Renal pelvis (tissue), 4 donors: Measurements from ENCODE around the gene FGD5. TPM values are rescaled to one million over a fixed set of nuclear protein-coding genes. Genes with fewer than 3 reads are reported as not detected.

Experiments used
- DNase-seq: peaks from one replicate; pipeline ENCODE4 v3.0.0-alpha.2; 2013
- polyA plus RNA-seq, 3 donors: library from polyadenylated mRNA; unstranded; fragments of 120-200 nt; gene quantifications; one replicate each; pipeline ENCODE4 v1.2.1, GENCODE V29; 2013; ENCODE audit not compliant: insufficient read length in 3 of 3

FGD5 gene
- polyA plus RNA-seq, 3 donors: 20.2 to 25.5 (median 23.9) TPM

DNA sequence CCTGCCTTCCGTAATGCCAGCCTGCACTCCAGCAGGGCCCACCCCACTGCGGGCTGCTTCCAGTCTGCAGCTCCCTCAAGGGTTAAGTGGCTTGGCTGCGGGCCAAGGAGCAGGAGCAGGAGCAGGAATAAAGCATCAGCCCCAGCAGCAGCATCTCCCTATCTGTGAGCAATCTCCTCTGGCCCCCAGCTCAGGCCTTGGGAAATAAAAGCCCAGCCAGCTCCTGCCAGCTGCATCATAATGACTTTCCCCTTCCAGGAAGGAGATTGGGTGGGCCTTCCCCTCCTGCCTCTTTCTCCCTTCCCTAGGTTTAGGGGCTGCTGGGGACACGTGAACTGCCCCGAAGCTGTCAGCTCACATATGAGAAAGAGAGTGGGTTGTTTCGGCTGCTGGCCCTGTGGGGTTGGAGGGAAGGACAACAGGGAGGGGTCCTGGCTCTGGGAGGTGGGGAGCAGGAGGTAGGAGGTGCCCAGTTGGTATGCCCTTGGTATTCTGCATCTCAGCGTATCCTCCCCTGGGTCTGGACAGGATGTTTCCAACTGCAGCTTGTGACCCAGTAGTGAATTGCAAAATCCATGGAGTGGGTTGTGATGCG, 34.6 kb upstream of the FGD5 start:
- no peak for DNase-seq

DNA sequence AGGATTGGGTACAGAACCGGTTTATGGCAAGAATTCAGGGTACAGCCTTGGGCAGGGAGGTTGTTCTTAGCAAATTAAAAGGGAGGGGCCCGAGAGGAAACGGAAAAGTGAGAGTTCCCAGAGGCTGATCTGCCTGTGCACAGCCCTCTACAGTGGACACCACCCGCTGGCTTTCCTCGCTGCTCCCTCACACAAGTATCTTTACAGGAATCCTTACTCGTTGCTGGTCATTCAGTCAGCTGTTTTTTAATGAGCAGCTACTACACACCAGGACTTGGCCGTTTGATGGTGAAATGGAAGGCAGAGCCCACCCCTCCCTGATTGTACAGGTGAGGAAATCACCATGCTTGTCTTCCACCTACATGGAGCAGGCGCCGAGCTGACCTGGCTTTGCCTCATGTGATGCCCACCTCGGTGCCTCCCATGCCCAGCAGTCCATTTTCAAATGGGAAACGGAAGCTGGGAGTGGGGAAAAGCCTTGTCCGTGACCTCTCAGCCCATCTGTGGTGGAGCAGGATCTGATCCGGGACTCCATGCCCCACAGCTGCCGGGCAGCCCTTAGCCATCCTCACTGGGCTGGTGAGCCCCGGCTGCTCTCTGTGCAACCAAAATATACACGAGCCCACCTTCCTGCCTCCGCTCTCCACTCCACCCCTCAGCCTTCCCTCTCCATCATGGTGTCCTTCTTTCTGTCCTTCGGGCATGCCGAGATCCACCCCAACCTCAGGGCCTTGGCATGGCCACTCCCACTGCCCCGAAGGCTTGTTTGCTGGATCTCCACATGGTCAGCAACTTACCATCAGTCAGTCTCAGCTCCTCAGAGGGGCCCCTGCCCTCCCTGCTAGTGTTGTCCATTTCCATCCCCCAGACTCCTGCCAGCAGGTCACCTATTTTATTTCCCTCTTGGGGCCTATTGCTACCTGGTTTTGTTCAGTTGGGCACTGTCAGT, 33.3 kb upstream of the FGD5 start:
- DNase-seq: no peak

DNA sequence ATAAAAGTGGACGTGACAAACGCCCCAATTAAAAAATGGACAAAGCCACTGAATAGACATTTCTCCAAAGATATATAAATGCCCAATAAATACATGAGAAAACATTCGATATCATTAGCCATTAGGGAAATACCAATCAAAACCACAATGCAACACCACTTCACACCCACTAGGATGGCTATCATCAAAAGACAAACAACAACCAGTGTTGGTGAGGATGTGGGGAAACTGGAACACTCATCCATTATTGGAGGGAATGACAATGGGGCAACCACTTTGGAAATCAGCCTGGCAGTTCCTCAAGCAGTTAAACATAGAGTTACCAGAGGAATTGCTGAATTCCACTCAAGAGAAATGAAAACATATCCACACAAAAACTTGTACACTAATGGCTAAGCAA, 32.4 kb upstream of the FGD5 start:
- DNase-seq: no peak

DNA sequence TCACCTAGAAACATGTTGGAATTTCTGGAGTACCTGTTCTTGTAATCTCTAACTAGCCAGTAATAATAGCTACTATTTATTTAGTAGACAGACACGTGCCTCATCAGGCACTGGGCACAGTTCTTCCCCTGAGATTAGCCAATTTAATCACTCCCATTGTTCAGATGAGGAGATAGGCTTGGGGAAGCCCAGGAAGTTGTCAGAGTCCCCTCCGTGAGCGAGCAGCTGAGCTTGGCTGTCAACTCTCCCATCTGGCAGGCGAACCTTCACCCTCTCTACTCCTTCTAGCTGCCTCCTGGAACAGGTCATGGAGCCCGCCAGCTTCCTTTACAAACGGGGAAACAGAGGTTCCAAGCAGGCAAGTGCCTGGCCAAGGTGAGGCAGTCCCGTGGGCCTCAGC, 31.1 kb upstream of the FGD5 start:
- no peak for DNase-seq

DNA sequence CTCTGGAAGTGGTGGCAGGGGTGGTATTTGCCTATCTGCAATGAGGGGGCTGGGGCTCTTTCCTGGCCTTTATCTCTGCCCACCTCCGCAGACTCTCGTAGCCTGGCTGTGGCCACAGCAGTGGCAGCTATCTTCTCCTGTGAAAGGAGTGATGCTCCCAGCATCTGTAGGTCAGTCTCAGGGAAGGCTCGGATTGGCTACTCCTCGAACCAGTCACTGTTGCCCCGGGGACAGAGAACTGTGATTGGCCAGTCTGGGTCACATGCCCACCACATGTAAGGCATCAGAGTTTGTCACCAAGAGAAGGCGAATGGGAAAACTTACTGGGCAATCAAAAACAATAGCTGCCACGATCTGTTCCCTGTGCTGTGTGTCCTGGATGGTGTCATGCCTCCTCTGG, 30.1 kb upstream of the FGD5 start:
- no peak for DNase-seq

DNA sequence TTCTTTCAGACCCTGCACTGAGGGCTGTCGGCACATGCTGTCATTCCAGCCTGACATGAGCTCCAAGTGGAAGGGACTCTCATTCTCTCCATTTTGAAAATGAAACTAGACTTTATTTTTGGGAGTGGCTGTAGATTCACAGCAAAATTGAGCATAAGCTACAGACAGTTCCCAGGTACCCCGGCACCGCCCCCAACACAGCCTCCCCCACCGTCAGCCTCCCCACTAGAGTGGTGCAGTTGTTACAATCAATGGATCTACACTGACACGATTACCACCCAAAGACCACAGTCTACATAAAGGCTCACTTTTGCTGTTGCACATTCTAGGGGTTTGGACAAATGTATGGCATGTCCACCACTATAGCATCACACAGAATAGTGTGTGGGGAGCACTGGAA, 29.5 kb upstream of the FGD5 start:
- no peak for DNase-seq

DNA sequence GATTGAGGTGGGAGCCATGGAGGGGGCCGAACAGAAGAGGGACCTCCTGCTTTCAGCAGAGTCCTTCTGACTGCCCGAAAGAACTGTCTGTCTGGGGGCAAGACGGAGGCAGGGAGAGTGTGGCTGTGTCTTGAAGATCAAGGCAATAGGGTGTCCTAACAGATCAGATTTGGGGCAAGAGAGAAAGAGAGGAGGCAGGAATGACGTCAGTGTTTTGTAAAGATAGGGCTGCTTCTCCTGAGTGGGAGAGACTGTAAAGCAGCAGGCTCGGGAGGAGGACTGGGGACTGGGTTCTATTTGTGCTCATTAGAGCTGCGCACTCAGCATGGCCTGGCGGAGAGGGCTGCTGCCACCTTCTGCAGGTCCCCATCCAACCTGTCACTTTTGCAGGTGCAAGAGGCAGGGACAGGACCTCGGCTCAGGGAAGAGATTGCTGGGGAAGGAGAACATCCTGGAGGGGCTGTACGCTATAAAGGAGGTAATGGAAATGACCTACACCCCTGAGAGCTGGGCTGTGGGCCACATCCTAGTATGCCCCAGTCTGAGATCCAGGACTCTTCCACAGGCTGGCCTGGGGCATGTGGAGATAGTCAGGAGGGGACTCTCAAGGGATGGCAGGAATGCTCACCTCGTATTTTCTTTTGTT, 29.0 kb upstream of the FGD5 start:
- no peak for DNase-seq

DNA sequence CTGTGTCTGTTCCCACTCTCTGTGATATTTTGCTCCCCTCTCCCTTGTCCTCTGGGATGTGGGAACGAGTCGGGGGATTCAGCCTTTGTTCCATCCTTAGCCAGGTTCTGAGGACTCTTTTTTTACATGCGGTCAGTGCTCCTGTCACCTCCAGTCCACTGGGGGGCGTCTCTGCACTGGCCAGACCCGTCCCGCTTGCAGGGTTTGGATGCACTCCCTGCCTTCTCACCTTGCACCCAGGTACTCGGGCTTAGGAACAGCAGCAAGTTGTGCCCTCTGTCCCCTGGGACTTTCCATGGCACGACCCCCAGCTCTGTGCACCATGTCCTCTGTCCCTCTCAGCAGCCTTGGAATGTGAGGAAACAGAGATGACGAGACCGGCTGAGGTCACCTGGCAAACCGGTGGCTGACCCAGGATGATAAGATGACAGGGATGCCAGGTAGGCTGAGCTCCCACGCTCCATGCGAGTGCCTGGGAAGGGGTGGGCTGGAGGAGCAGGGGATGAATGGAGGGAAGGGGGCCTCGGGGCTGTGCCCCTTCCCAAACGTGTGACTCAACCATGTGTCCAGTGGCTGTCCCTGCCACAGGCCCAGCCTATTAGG, 27.3 kb upstream of the FGD5 start:
- DNase-seq: no peak

DNA sequence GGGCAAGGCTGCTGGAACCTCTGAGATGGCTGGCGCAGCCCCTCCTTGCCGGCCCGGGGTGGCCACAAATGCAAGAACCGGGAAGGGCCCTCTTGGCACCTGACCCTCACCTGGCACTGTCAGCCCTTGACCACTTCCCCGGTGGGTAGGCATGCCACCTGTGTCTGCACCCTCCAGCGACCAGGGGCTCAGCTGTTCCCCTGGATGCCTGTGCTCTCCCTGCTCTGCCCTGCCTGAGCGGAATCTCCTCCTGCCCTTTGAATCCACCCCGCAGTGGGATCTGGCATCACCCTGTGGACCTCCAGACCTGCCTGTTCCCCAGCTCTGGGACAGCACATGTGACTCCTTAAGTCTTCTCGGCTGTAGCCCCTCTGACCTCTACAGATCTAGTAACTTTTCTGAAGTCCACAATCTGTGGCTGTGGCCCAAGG, 26.1 kb upstream of the FGD5 start:
- DNase-seq: no peak

DNA sequence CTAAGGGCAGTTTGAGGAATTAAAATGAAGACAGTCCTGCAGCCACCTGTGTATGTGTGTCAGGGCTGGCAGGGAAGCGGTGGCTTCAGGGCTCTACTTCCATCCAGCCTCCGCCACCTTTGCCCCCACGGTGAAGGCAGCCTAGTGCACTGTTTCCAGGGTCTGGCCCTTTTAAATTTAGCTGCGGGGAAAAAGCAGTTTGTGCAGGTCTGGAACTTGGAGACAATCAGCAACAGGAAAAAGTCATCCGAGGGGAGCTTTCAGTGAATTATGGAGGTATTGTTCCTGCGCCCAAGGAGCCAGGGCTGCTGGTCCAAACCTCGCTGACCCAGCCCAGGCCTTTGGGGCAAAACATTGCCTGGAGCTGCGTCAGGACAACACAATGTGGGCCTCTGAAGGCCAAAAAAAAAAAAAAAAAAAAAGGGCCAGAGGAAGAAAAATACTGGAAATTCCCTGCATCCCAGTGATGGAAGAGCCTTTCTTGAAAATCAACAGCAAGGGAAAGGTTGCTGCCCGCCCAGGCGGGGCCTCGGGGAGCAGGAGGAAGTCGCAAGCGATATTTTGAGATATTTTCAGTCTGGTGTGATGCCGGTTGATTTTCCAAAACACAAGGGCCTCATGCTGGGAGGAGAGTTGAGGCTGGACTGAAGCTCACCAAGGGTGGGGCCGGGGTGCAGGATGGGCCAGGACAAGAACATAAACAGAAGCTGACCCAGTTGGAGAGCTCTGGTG, 25.5 kb upstream of the FGD5 start:
- no peak for DNase-seq

DNA sequence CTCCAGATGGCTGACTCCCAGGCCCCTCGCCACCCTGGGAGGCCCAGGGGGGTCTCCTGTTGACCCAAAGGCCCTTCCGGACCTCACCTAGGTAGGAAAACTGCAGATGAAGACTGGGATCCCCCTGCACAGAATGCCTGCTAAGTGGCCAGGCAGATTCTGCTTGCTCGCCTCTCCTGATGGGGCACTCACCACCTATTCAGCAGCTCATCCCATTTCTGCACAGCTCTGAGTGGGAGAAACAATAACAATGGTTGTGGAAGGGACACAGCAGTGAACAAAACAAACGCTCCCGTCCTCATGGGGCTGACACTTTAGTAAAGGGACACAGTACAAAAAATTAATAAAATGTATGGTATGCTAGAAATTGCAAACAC, 24.9 kb upstream of the FGD5 start:
- DNase-seq: no peak

DNA sequence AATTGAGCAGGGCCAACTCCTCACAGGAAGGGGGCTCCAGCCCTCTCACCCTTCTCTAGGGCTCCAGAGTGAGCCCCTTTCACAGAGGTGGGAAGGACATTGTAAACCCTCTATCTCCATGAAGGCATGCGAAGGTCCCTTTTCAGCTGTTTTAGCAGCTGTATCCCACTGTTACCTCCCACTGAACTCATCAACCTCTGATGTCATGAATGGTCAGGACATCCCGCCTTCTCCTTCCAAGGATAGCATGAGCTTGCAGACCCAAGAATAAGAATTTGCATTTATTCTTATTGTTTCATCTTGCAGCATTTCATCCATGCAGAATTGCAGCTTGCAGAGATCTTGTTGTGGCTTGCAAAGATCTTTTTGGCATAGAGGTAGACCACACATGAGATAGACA, 24.3 kb upstream of the FGD5 start:
- no peak for DNase-seq

DNA sequence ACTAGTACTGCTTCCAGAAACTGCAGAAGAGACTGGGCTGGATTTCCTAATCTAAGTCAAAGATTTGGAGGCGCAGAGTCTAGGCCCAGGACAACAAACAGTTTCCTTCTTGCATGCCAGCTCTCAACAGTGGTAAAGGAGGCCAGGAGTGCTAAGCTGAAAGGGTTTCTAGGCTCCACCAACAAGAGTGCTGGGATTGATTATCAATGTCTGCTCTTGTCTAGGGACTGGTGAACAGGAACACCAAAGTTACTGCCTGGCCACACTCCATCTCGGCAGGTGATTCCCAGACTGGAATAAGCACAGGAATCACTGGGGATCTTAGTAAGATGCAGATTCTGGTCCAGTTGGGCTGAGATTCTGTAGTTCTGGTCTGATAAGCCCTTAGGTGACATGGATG, 22.8 kb upstream of the FGD5 start:
- no peak for DNase-seq

DNA sequence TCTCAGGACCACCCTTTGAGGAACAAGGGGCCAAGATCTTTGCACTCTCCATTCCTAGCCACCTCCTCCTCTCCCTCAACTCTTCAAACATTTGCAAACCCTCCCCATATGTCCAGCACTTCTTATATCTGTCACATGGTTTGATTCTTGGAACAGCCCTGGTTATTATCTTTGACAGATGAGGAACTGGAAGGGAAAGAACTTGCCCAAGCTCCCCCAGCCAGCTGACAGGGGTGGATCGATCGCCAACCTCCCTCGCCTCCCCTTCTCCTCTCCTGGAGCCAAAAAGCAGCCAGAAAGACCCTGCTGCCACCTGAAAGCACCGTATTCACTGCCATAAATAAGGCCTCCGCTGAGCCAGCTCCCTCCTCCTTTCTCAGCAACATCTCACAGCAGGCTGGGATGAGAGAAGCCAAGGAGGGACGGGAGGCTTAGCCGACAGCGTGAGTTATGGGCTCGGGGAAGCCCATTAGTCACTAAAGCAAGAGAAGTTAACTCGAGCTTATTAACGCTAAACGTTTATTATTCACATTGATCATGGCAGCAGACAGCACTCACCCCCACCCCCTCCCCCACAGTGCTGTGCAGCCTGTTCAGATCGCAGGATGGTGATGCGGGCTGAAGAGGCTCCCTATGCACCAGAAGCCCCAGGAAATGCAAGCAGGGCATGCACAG, 22.2 kb upstream of the FGD5 start:
- no peak for DNase-seq

DNA sequence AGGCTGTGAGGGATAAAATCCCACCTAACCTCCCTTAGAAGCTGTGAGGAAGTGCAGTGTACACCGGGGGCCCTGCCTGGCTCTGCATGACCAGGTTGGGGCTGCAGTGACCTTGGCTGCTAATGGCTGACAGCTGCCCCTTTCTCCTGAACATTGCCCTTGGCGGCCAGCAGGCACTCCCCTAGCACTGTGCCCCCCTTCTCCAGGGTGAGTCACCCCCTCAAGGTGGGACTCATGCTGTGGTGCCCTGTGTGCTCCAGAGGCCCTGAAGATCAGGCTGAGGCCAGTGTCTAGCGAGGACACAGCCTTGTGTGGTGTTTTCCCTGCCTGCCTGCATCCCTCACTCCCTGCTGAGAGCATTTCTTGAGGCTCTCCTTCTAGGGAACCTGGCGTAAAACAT, 21.0 kb upstream of the FGD5 start:
- no peak for DNase-seq

DNA sequence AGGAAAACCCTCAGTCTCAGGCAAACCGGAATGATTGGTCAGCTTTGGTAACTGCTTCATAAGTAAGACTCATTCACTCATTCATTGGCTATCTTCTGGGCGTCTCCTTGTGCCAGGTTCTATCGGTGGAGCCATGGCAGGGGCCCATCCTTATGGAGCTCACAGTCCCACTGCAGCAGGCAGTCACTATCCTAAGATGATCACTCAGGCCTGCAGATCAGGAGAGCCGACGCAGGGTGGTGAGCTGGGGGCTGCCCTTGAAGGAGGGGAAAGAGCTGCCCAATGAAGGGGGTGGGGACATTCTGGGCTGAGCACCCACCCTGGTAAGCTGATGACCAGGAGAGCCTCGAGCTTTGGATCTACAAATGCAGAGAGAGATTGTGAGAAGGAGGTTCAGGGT, 20.5 kb upstream of the FGD5 start:
- DNase-seq: no peak

DNA sequence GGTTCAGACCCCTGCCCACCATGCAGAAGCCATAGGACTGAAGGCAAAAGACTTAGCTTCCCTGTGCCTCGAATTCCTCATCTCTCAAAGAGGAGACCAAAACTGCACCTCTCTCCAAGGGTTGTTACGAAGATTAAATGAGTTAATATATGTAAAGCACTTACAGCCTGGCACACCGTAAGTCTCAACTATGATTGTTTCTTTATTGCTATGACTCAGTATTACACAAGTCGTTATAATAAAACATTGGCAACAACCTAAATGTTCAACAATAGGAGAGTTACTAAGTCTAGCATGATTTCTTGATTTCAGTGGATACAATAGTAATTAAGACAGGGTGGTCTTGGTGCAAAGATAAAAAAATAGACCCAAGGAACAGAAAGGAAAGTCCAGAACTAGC, 19.6 kb upstream of the FGD5 start:
- DNase-seq: no peak

DNA sequence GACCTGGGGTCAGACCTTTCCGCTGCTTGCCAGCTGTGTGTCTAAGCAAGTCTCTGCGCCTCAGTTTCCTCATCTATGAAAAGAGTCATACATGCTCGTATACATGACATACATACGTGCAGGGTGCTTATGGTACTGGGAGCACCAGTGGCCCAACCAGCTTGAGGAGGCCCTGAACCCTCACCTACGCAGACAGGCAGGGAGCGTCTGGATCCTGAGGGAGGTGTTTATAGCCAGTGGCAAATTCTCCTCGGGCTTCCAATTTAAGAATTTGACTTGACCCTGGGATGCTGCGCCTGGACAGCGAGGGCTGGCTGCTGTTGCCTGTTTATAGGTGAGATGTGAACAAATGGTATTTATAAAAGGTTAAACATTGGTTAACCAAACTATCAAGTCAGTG, 17.7 kb upstream of the FGD5 start:
- no peak for DNase-seq

DNA sequence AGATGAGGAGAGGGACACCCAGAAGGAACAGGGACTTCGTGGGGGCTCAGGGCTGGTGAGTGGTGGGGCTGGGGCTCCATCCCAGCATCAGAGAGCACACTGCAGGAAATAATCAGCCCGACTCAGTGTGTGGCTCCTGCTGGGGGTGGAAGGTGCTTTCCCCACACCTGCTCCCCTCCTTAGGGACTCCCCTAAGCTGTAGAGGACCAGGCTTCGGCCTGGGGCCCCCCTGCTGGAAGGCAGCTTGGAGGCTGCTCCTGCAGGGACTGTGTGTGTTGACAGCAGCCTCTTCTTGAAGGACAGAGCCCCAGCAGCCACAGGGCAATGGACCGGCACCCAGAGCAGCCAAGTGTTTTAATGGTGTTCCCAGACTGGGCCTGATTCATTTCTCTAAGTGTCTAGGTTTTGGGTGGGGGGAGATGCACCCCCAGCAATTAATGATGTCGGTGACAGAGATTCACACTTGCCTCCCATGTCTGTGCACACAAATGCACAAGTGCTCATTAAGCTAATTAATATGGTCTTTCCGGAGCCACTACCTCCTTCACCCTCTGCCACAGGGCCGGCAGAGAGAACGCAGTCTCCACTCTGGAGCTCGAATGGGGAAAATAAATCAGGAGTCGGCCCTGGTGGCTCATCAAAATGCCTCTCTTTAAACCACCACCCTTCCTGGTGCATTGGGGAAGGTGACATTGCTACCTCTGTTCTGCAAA, 16.9 kb upstream of the FGD5 start:
- DNase-seq: no peak

DNA sequence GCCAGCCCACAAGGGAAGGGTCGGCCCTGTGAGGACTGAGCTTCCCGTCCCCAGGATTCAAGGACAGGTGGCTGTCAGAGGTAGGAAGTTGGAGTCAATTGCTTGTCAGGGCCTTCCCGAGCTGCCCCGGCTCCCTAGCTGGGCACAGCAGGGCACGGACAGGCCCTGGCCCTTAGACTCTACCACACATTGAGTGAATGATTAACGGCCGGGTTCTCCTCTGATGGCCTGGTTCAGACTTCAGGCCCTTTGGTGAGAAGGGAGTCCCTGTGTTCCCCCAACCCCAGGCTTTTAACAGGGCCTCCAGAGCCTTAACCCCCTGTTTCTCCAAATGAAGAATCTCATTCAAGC, 16.4 kb upstream of the FGD5 start:
- DNase-seq: no peak
